Measurements from ENCODE around the gene C6orf132.

The C6orf132 gene

GRCh38 chr6:42071881-42072583 is 70.4 kb downstream of the C6orf132 start:
- TF ChIP-seq EZH2phosphoT487 (IDR thresholded peaks at IDR 0.05; ENCODE audit: borderline replicate concordance) (no peak), CTCF (conservative IDR thresholded peaks at IDR 0.05; ENCODE audit: low read length) (no peak)
- H3K4me2 ChIP-seq (ENCODE audit: low read depth, low read length, poor library complexity, severe bottlenecking), result no peak overlapping the region
- no peak overlapping the region for H3K4me3 ChIP-seq (ENCODE audit: low read length, poor library complexity, severe bottlenecking)
- H3K9me2 ChIP-seq (replicated peaks; ENCODE audit: low read depth, low read length), result no peaks in the 10 kb centered on the region
- H3F3A ChIP-seq (ENCODE audit: low read depth), result no peaks in the 10 kb centered on the region
- no peaks in the 10 kb centered on the region for H3K27me3 ChIP-seq (ENCODE audit: insufficient read depth, low read length, poor library complexity, severe bottlenecking)
- no peaks in the 10 kb centered on the region for H3K4me1 ChIP-seq (ENCODE audit: insufficient read depth, low read length, poor library complexity, severe bottlenecking)
- H4K20me1 ChIP-seq (ENCODE audit: insufficient read depth, low read length, poor library complexity, severe bottlenecking), result no peaks in the 10 kb centered on the region
- no peak overlapping the region for H2AFZ ChIP-seq (ENCODE audit: low read length)
- H3K79me2 ChIP-seq (ENCODE audit: insufficient read depth, low read length), result no peaks in the 10 kb centered on the region
- H3K36me3 ChIP-seq (ENCODE audit: insufficient read depth, low read length), result peaks cover 66% of the 10 kb centered on the region; the same call in 1 of the 2 replicates
- H3K9ac ChIP-seq (ENCODE audit: low read depth, low read length, poor library complexity, severe bottlenecking), result no peak overlapping the region
- no peaks in the 10 kb centered on the region for H3K9me3 ChIP-seq (ENCODE audit: insufficient read depth, low read depth, low read length)

GRCh38 chr6:42068872-42069522 is 73.4 kb downstream of the C6orf132 start:
- no peak overlapping the region for H2AFZ ChIP-seq (ENCODE audit: low read length)
- no peak overlapping the region for H3K4me2 ChIP-seq (ENCODE audit: low read depth, low read length, poor library complexity, severe bottlenecking)
- H3F3A ChIP-seq (ENCODE audit: low read depth), result no peaks in the 10 kb centered on the region
- H3K9me3 ChIP-seq (ENCODE audit: insufficient read depth, low read depth, low read length), result no peaks in the 10 kb centered on the region
- no peaks in the 10 kb centered on the region for H3K9me2 ChIP-seq (replicated peaks; ENCODE audit: low read depth, low read length)
- no peaks in the 10 kb centered on the region for H3K79me2 ChIP-seq (ENCODE audit: insufficient read depth, low read length)
- H3K27me3 ChIP-seq (ENCODE audit: insufficient read depth, low read length, poor library complexity, severe bottlenecking), result no peaks in the 10 kb centered on the region
- no peak overlapping the region for H3K4me3 ChIP-seq (ENCODE audit: low read length, poor library complexity, severe bottlenecking)
- H3K4me1 ChIP-seq (ENCODE audit: insufficient read depth, low read length, poor library complexity, severe bottlenecking), result no peaks in the 10 kb centered on the region
- H3K9ac ChIP-seq (ENCODE audit: low read depth, low read length, poor library complexity, severe bottlenecking), result no peak overlapping the region
- H4K20me1 ChIP-seq (ENCODE audit: insufficient read depth, low read length, poor library complexity, severe bottlenecking), result no peaks in the 10 kb centered on the region
- peaks cover 70% of the 10 kb centered on the region; the same call in 1 of the 2 replicates for H3K36me3 ChIP-seq (ENCODE audit: insufficient read depth, low read length)
- TF ChIP-seq CTCF (conservative IDR thresholded peaks at IDR 0.05; ENCODE audit: low read length) (0 out of 2 replicates have a peak, but pooled peaks have one; percentile 14), EZH2phosphoT487 (IDR thresholded peaks at IDR 0.05; ENCODE audit: borderline replicate concordance) (no peak)

- Histone ChIP-seq H3K9me2 (replicated peaks; ENCODE audit: low read depth, low read length) (no peaks in the 10 kb centered on the region), H3K9me3 (ENCODE audit: insufficient read depth, low read depth, low read length) (no peaks in the 10 kb centered on the region), H3K9ac (ENCODE audit: low read depth, low read length, poor library complexity, severe bottlenecking) (no peak overlapping the region), H3K4me3 (ENCODE audit: low read length, poor library complexity, severe bottlenecking) (no peak overlapping the region), H3K27me3 (ENCODE audit: insufficient read depth, low read length, poor library complexity, severe bottlenecking) (no peaks in the 10 kb centered on the region), H3K79me2 (ENCODE audit: insufficient read depth, low read length) (no peaks in the 10 kb centered on the region), H3F3A (ENCODE audit: low read depth) (no peaks in the 10 kb centered on the region), H2AFZ (ENCODE audit: low read length) (no peak overlapping the region), H3K36me3 (ENCODE audit: insufficient read depth, low read length) (peaks cover 70% of the 10 kb centered on the region; the same call in 1 of the 2 replicates), H4K20me1 (ENCODE audit: insufficient read depth, low read length, poor library complexity, severe bottlenecking) (no peaks in the 10 kb centered on the region), H3K4me1 (ENCODE audit: insufficient read depth, low read length, poor library complexity, severe bottlenecking) (no peaks in the 10 kb centered on the region), H3K4me2 (ENCODE audit: low read depth, low read length, poor library complexity, severe bottlenecking) (no peak overlapping the region)
- TF ChIP-seq EZH2phosphoT487 (IDR thresholded peaks at IDR 0.05; ENCODE audit: borderline replicate concordance) (no peak), CTCF (conservative IDR thresholded peaks at IDR 0.05; ENCODE audit: low read length) (no peak)
Measured at GRCh38 chr6:42068173-42068572, 74.2 kb downstream of the C6orf132 start.

All from Loucy (cell line).